H1 (cell line): ENCODE measurements around the gene VASN. TPM values are rescaled to one million over a fixed set of nuclear protein-coding genes. Genes with fewer than 3 reads are reported as not detected.

ENCODE experiments used
- CTCF ChIA-PET: fragments of 300-600 bp; sonication (Branson Sonifier 250); formaldehyde crosslinking; loops from one replicate; lab custom pipeline; 2021; ENCODE audit not compliant: partially characterized antibody; lab: Charles Lee
- POLR2A ChIA-PET: fragments of 300-600 bp; sonication (Branson Sonifier 250); formaldehyde crosslinking; loops from one replicate; lab custom pipeline; 2021; ENCODE audit warnings: inconsistent platforms; ENCODE audit not compliant: partially characterized antibody; lab: Charles Lee
- DNase-seq, 2 experiments: peaks; one replicate each; pipeline versions ENCODE4 v3.0.0 to v3.0.0-alpha.2; 2010 to 2022; ENCODE audit warnings: low spot score in 2 of 2, low read depth in 1 of 2, mixed read lengths in 1 of 2
- FAIRE-seq: peaks from 2 replicates; lab custom pipeline; 2011; peaks lifted over from hg19 to GRCh38; lab: Jason Lieb, UNC
- H2AFZ ChIP-seq: 2 replicates; pipeline ENCODE4 v1.8.1; 2012; ENCODE audit warnings: low read length, inconsistent platforms
- H2AK5ac ChIP-seq: 2 replicates; pipeline ENCODE4 v1.6.1; 2013; ENCODE audit warnings: low read depth, low read length
- H2BK120ac ChIP-seq: replicated peaks from 2 replicates; pipeline ENCODE3; 2013; ENCODE audit warnings: low read depth, low read length, inconsistent platforms
- H2BK12ac ChIP-seq: 2 replicates; pipeline ENCODE4 v1.6.1; 2013; ENCODE audit warnings: low read depth, low read length
- H2BK15ac ChIP-seq: 2 replicates; pipeline ENCODE4 v1.6.1; 2013; ENCODE audit warnings: low read length
- H2BK20ac ChIP-seq: 2 replicates; pipeline ENCODE4 v1.6.1; 2013; ENCODE audit warnings: low read length
- H2BK5ac ChIP-seq: 2 replicates; pipeline ENCODE4 v1.6.1; 2013; ENCODE audit warnings: low read depth, low read length
- H3K14ac ChIP-seq: 2 replicates; pipeline ENCODE4 v1.6.1; 2013; ENCODE audit warnings: inconsistent platforms; ENCODE audit not compliant: insufficient read length
- H3K18ac ChIP-seq: 2 replicates; pipeline ENCODE4 v1.6.1; 2013; ENCODE audit warnings: low read length; ENCODE audit errors: extremely low read depth
- H3K23ac ChIP-seq: 2 replicates; pipeline ENCODE4 v1.6.1; 2013; ENCODE audit warnings: inconsistent platforms; ENCODE audit not compliant: insufficient read length
- H3K23me2 ChIP-seq: 2 replicates; pipeline ENCODE4 v1.6.1; 2013; ENCODE audit warnings: low read depth, low read length
- H3K27ac ChIP-seq: 2 replicates; pipeline ENCODE4 v1.6.1; 2011; ENCODE audit warnings: low read depth, low read length, inconsistent platforms
- H3K27me3 ChIP-seq, 4 experiments: replicated peaks in 1 of 4; 1 replicate in 1 of 4; 2 replicates in 3 of 4; pipeline versions ENCODE4 v1.6.1 to v1.8.1; 2011 to 2013; ENCODE audit warnings: low read length in 3 of 4, mild to moderate bottlenecking in 3 of 4, inconsistent platforms in 2 of 4, mixed read lengths in 2 of 4, moderate library complexity in 1 of 4; ENCODE audit not compliant: control insufficient read depth in 3 of 4, insufficient read depth in 3 of 4; ENCODE audit errors: extremely low read depth in 1 of 4
- H3K36me3 ChIP-seq, 4 experiments: 2 replicates each; pipeline versions ENCODE4 v1.6.1 to v1.8.1; 2011 to 2013; ENCODE audit warnings: mild to moderate bottlenecking in 4 of 4, low read length in 3 of 4, moderate library complexity in 2 of 4, control low read depth in 1 of 4, inconsistent platforms in 1 of 4; ENCODE audit not compliant: insufficient read depth in 4 of 4, control insufficient read depth in 2 of 4
- H3K4ac ChIP-seq: replicated peaks from 2 replicates; pipeline ENCODE3; 2013; ENCODE audit warnings: low read length, low read depth, mixed read lengths, inconsistent platforms; ENCODE audit not compliant: insufficient read length
- H3K4me1 ChIP-seq, 4 experiments: replicated peaks in 1 of 4; 1 replicate in 1 of 4; 2 replicates in 3 of 4; pipeline versions ENCODE4 v1.6.1 to v1.8.1; 2011 to 2013; ENCODE audit warnings: low read length in 3 of 4, inconsistent platforms in 2 of 4, mixed read lengths in 1 of 4; ENCODE audit not compliant: insufficient read depth in 4 of 4, control insufficient read depth in 3 of 4
- H3K4me2 ChIP-seq, 2 experiments: 2 replicates each; pipeline versions ENCODE4 v1.6.1 to v1.8.1; 2011 to 2013; ENCODE audit warnings: low read depth in 2 of 2, low read length in 2 of 2, control low read depth in 1 of 2, inconsistent platforms in 1 of 2, mild to moderate bottlenecking in 1 of 2; ENCODE audit not compliant: insufficient read depth in 1 of 2
- H3K4me3 ChIP-seq, 4 experiments: fragments of 200-600, 300-600 bp in 1 of 4; sonication (generic), shearing (Covaris generic), sonication (Bioruptor Twin) in 1 of 4; 2 replicates each; pipeline versions ENCODE4 v1.5.1 to v1.8.1; 2011 to 2016; ENCODE audit warnings: low read length in 4 of 4, low read depth in 3 of 4, control low read depth in 2 of 4, inconsistent platforms in 2 of 4, mild to moderate bottlenecking in 2 of 4, mixed read lengths in 1 of 4, moderate library complexity in 1 of 4; ENCODE audit not compliant: insufficient read depth in 2 of 4; ENCODE audit errors: extremely low read depth in 1 of 4
- H3K56ac ChIP-seq: replicated peaks from 2 replicates; pipeline ENCODE3; 2013; ENCODE audit warnings: low read depth, mild to moderate bottlenecking, mixed read lengths, low read length, inconsistent platforms; ENCODE audit not compliant: insufficient read length
- H3K79me1 ChIP-seq: 2 replicates; pipeline ENCODE4 v1.6.1; 2013; ENCODE audit warnings: low read depth, low read length, control low read depth
- H3K79me2 ChIP-seq, 2 experiments: 2 replicates each; pipeline versions ENCODE4 v1.6.1 to v1.8.1; 2012 to 2013; ENCODE audit warnings: low read length in 2 of 2, mild to moderate bottlenecking in 2 of 2, inconsistent platforms in 1 of 2; ENCODE audit not compliant: insufficient read depth in 2 of 2, control insufficient read depth in 1 of 2
- H3K9ac ChIP-seq, 4 experiments: replicated peaks in 1 of 4; 1 replicate in 1 of 4; 2 replicates in 3 of 4; pipeline versions ENCODE4 v1.6.1 to v1.8.1; 2011 to 2013; ENCODE audit warnings: low read depth in 3 of 4, low read length in 3 of 4, control low read depth in 2 of 4, mild to moderate bottlenecking in 2 of 4, moderate library complexity in 2 of 4, inconsistent platforms in 1 of 4; ENCODE audit errors: extremely low read depth in 1 of 4
- H3K9me3 ChIP-seq, 2 experiments: 2 replicates each; pipeline versions ENCODE4 v1.6.1 to v1.8.1; 2012 to 2013; ENCODE audit warnings: mild to moderate bottlenecking in 2 of 2, moderate library complexity in 2 of 2, control low read depth in 1 of 2, inconsistent platforms in 1 of 2, low read depth in 1 of 2, low read length in 1 of 2, mixed read lengths in 1 of 2; ENCODE audit not compliant: insufficient read depth in 2 of 2
- H4K20me1 ChIP-seq, 2 experiments: replicated peaks in 1 of 2; 2 replicates each; pipeline versions ENCODE3 to v1.8.1; 2011 to 2013; ENCODE audit warnings: inconsistent platforms in 2 of 2, low read length in 2 of 2, mild to moderate bottlenecking in 1 of 2; ENCODE audit not compliant: insufficient read depth in 2 of 2, control insufficient read depth in 1 of 2
- H4K5ac ChIP-seq: 2 replicates; pipeline ENCODE4 v1.6.1; 2013; ENCODE audit warnings: low read length, low read depth, mixed read lengths, inconsistent platforms; ENCODE audit not compliant: insufficient read length
- H4K8ac ChIP-seq: 2 replicates; pipeline ENCODE4 v1.8.0; 2013; ENCODE audit warnings: mild to moderate bottlenecking, moderate library complexity, low read length, inconsistent platforms; ENCODE audit not compliant: insufficient read depth; ENCODE audit errors: extremely low read depth
- H4K91ac ChIP-seq: replicated peaks from 2 replicates; pipeline ENCODE3; 2013; ENCODE audit warnings: low read length, mixed read lengths, inconsistent platforms; ENCODE audit not compliant: insufficient read length
- CBX5 ChIP-seq: fragments of 300-800, 300-1000 bp; sonication (generic); IDR thresholded peaks from 2 replicates; pipeline ENCODE4 v1.7.1; 2016; ENCODE audit warnings: antibody characterized with exemption, low read length, low read depth
- CBX8 ChIP-seq: fragments of 300-800, 300-1000 bp; sonication (generic); IDR thresholded peaks from 2 replicates; pipeline ENCODE4 v1.7.1; 2016; ENCODE audit warnings: low read depth, low read length, borderline replicate concordance
- EP300 ChIP-seq, 2 experiments: IDR thresholded peaks; 1 replicate in 1 of 2; 2 replicates in 1 of 2; pipeline ENCODE4 v1.6.1; 2011 to 2012; ENCODE audit warnings: low read depth in 2 of 2, low read length in 2 of 2, mild to moderate bottlenecking in 2 of 2, borderline replicate concordance in 1 of 2, inconsistent platforms in 1 of 2, moderate library complexity in 1 of 2
- HDAC6 ChIP-seq: IDR thresholded peaks from one replicate; pipeline ENCODE4 v1.7.1; 2012; ENCODE audit warnings: low read depth, mild to moderate bottlenecking, inconsistent platforms, low read length, moderate library complexity
- NRF1 ChIP-seq: IDR thresholded peaks from 2 replicates; pipeline ENCODE4 v1.6.1; 2011; ENCODE audit warnings: mild to moderate bottlenecking, low read depth, low read length, improper control_type of control experiment
- TBP ChIP-seq: IDR thresholded peaks from 2 replicates; pipeline ENCODE4 v1.6.1; 2011; ENCODE audit warnings: low read depth, low read length, improper control_type of control experiment
- WGBS, 2 experiments: shearing (Covaris generic) in 1 of 2; methylation state at CpG; one replicate each; pipeline versions ENCODE4 v1.1.6 to v1.1.7; 2013 to 2015; ENCODE audit warnings: low lambda C conversion rate in 2 of 2, mixed read lengths in 2 of 2, inconsistent platforms in 1 of 2, low coverage in 1 of 2, missing lambda C conversion rate in 1 of 2; ENCODE audit not compliant: insufficient replicate concordance in 2 of 2, insufficient coverage in 1 of 2, insufficient read length in 1 of 2; ENCODE audit errors: extremely low coverage in 1 of 2, missing lambda C conversion rate in 1 of 2; 5-methylcytosine and 5-hydroxymethylcytosine counted together
- polyA plus RNA-seq, 7 experiments: library from polyadenylated mRNA; depleted of rRNA in 3 of 7; stranded (reverse) in 5 of 7; unstranded in 2 of 7; fragments of >200 nt in 5 of 7; fragments of 200-250 nt in 2 of 7; gene quantifications; 1 replicate in 5 of 7; 2 replicates in 1 of 7; 4 replicates in 1 of 7; pipeline versions ENCODE4 v1.2.1 to v1.2.3, GENCODE V29; 2011 to 2013; ENCODE audit warnings: missing spikeins in 2 of 7, mixed read lengths in 2 of 7
- total RNA-seq: library from RNA; stranded (reverse); fragmentation: NEBNext Ultra II Directional; extraction: Animal tissue kit (Norgen Biotek cat#: 25700); gene quantifications from 2 replicates; pipeline ENCODE4 v1.2.1, GENCODE V29; 2021
- TF ChIP-seq, protein P1 (sequence below), 3 experiments: IDR thresholded peaks; 1 replicate in 2 of 3; 2 replicates in 1 of 3; pipeline versions ENCODE4 v1.5.1 to v1.6.1; 2011; ENCODE audit warnings: low read length in 3 of 3, mild to moderate bottlenecking in 3 of 3, inconsistent platforms in 2 of 3, low read depth in 1 of 3, moderate library complexity in 1 of 3; ENCODE audit not compliant: insufficient read depth in 1 of 3; ENCODE audit errors: control extremely low read depth in 1 of 3

Gene VASN
- total and polyA plus RNA-seq, 2 of the 8 experiments (the other 6 are each of a cell fraction or from before 2014, with no cell fraction given), result 9.6 to 11.3 TPM

GRCh38 chr16:4322121-4323052 is 49.3 kb upstream of the VASN start:
- no peak overlapping the region for H3K4me2 ChIP-seq
- H2AK5ac ChIP-seq, result no peak overlapping the region
- H2BK5ac ChIP-seq, result 0 out of 2 replicates have a peak overlapping the region, but pooled peaks have one; percentile 13
- no peak overlapping the region for H3K9ac ChIP-seq
- no peaks in the 10 kb centered on the region for H3K9me3 ChIP-seq
- H3K79me1 ChIP-seq, result peaks cover 13% of the 10 kb centered on the region
- H3K36me3 ChIP-seq, result no peaks in the 10 kb centered on the region
- no peak overlapping the region for H3K4ac ChIP-seq
- H4K8ac ChIP-seq, result peak overlapping the region; percentile 71; the same call in 1 of the 2 replicates
- no peak overlapping the region for H2BK120ac ChIP-seq
- H2BK15ac ChIP-seq, result no peak overlapping the region
- 89% methylated on average over 23 of the region's 30 CpGs; no CpG with 5 or more reads in 1 of the 2 experiments for WGBS, 2 experiments
- no peak overlapping the region for H2BK20ac ChIP-seq
- no peak overlapping the region for H3K18ac ChIP-seq
- CTCF ChIA-PET, result interaction anchor here (0.6 to 8.6 kb wide), 9 partner anchors 12 to 81 kb away, joined by 3 to 69 read pairs (median 7); no protein-coding TSS in a partner anchor
- POLR2A ChIA-PET, result interaction anchor here (1.1 to 8.9 kb wide), 7 partner anchors 13 to 56 kb away, joined by 3 to 80 read pairs (median 7); partner anchors contain the start of genes PAM16 and TFAP4
- peaks cover 0 to 44% (median 38%) of the 10 kb centered on the region in 4 experiments; a peak in 6 of 7 replicates for H3K4me1 ChIP-seq
- no peaks in the 10 kb centered on the region for H3K27me3 ChIP-seq
- no peak overlapping the region for H3K14ac ChIP-seq
- H2AFZ ChIP-seq, result no peak overlapping the region
- peak overlapping the region; percentile 68; the same call in 1 of the 2 replicates for H2BK12ac ChIP-seq
- H4K5ac ChIP-seq, result no peak overlapping the region
- FAIRE-seq (no peak), DNase-seq (no peak)
- H3K23ac ChIP-seq, result no peak overlapping the region
- no peak overlapping the region for H3K27ac ChIP-seq
- no peak overlapping the region for H3K4me3 ChIP-seq
- no peaks in the 10 kb centered on the region; the same call in 1 of the 2 replicates for H3K23me2 ChIP-seq
- H3K79me2 ChIP-seq, result peaks cover 0 to 74% of the 10 kb centered on the region in 2 experiments; a peak in 2 of 4 replicates
- H4K20me1 ChIP-seq, result peaks cover 19 to 27% of the 10 kb centered on the region in 2 experiments
- peak overlapping the region; percentile 6 for H4K91ac ChIP-seq
- H3K56ac ChIP-seq, result no peak overlapping the region
- TF ChIP-seq, protein P1, sequence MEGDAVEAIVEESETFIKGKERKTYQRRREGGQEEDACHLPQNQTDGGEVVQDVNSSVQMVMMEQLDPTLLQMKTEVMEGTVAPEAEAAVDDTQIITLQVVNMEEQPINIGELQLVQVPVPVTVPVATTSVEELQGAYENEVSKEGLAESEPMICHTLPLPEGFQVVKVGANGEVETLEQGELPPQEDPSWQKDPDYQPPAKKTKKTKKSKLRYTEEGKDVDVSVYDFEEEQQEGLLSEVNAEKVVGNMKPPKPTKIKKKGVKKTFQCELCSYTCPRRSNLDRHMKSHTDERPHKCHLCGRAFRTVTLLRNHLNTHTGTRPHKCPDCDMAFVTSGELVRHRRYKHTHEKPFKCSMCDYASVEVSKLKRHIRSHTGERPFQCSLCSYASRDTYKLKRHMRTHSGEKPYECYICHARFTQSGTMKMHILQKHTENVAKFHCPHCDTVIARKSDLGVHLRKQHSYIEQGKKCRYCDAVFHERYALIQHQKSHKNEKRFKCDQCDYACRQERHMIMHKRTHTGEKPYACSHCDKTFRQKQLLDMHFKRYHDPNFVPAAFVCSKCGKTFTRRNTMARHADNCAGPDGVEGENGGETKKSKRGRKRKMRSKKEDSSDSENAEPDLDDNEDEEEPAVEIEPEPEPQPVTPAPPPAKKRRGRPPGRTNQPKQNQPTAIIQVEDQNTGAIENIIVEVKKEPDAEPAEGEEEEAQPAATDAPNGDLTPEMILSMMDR (IDR thresholded peaks at IDR 0.05; ENCODE audit: control extremely low read depth in 1 of 3, insufficient read depth in 1 of 3, low read depth in 1 of 3, low read length in 3 of 3), result no peak
- no peak for TF ChIP-seq CBX8
- TF ChIP-seq CBX5, result no peak
- no peak for TF ChIP-seq TBP
- no peak for TF ChIP-seq EP300 (IDR thresholded peaks at IDR 0.05; ENCODE audit: borderline replicate concordance in 1 of 2, low read depth in 2 of 2, low read length in 2 of 2)
- TF ChIP-seq NRF1, result no peak
- no peak for TF ChIP-seq HDAC6
